ENCODE data around the gene TDRD1.

TDRD1 gene

GRCh38 chr10:114261076-114261475 lies 81.9 kb downstream of the TDRD1 start:
- H3K27ac ChIP-seq (ENCODE audit: low read depth, low read length): no peak overlapping the region
- no peaks in the 10 kb centered on the region for H3K27me3 ChIP-seq (ENCODE audit: control insufficient read depth, low read length)
- H3K4me3 ChIP-seq (ENCODE audit: low read length): no peak overlapping the region
- H4K20me1 ChIP-seq (ENCODE audit: control insufficient read depth, insufficient read depth, low read depth, low read length): no peaks in the 10 kb centered on the region
- no peaks in the 10 kb centered on the region for H3K36me3 ChIP-seq (ENCODE audit: control insufficient read depth, low read length)
- no peaks in the 10 kb centered on the region for H3K4me1 ChIP-seq (ENCODE audit: control insufficient read depth, low read length)
- no peaks in the 10 kb centered on the region for H3K79me2 ChIP-seq (ENCODE audit: control insufficient read depth, low read length)
- no peaks in the 10 kb centered on the region for H3F3A ChIP-seq (ENCODE audit: control insufficient read depth, insufficient read depth)
- TF ChIP-seq EZH2phosphoT487 (IDR thresholded peaks at IDR 0.05; ENCODE audit: borderline replicate concordance, low read length) (no peak), CTCF (IDR thresholded peaks at IDR 0.05; ENCODE audit: low read depth, low read length, poor library complexity, severe bottlenecking) (no peak)
- no peaks in the 10 kb centered on the region for H3K9me3 ChIP-seq (ENCODE audit: control insufficient read depth, insufficient read depth, low read length)
- H3K9me2 ChIP-seq (replicated peaks; ENCODE audit: control insufficient read depth, low read length): no peaks in the 10 kb centered on the region
- H3K4me2 ChIP-seq (ENCODE audit: low read length): no peak overlapping the region

- no peak for TF ChIP-seq CTCF (IDR thresholded peaks at IDR 0.05; ENCODE audit: low read depth, low read length, poor library complexity, severe bottlenecking)
- no peak for TF ChIP-seq EZH2phosphoT487 (IDR thresholded peaks at IDR 0.05; ENCODE audit: borderline replicate concordance, low read length)
- H3F3A ChIP-seq (ENCODE audit: control insufficient read depth, insufficient read depth): no peaks in the 10 kb centered on the region
Observed at GRCh38 chr10:114262496-114262895, 83.3 kb downstream of the TDRD1 start.

GRCh38 chr10:114265392-114266053 lies 86.4 kb downstream of the TDRD1 start:
- H3K9me2 ChIP-seq (replicated peaks; ENCODE audit: control insufficient read depth, low read length): no peaks in the 10 kb centered on the region
- TF ChIP-seq CTCF (IDR thresholded peaks at IDR 0.05; ENCODE audit: low read depth, low read length, poor library complexity, severe bottlenecking) (no peak), EZH2phosphoT487 (IDR thresholded peaks at IDR 0.05; ENCODE audit: borderline replicate concordance, low read length) (no peak)
- H3K27ac ChIP-seq (ENCODE audit: low read depth, low read length): no peak overlapping the region
- no peaks in the 10 kb centered on the region for H3K9me3 ChIP-seq (ENCODE audit: control insufficient read depth, insufficient read depth, low read length)
- H3K36me3 ChIP-seq (ENCODE audit: control insufficient read depth, low read length): no peaks in the 10 kb centered on the region
- no peaks in the 10 kb centered on the region for H3K79me2 ChIP-seq (ENCODE audit: control insufficient read depth, low read length)
- H4K20me1 ChIP-seq (ENCODE audit: control insufficient read depth, insufficient read depth, low read depth, low read length): no peaks in the 10 kb centered on the region
- no peak overlapping the region for H3K4me2 ChIP-seq (ENCODE audit: low read length)
- no peaks in the 10 kb centered on the region for H3K27me3 ChIP-seq (ENCODE audit: control insufficient read depth, low read length)
- no peak overlapping the region for H3K4me3 ChIP-seq (ENCODE audit: low read length)
- H3K4me1 ChIP-seq (ENCODE audit: control insufficient read depth, low read length): no peaks in the 10 kb centered on the region
- no peaks in the 10 kb centered on the region for H3F3A ChIP-seq (ENCODE audit: control insufficient read depth, insufficient read depth)

More at GRCh38 chr10:114262496-114262895, 83.3 kb downstream of the TDRD1 start:
- no peaks in the 10 kb centered on the region for H3K27me3 ChIP-seq (ENCODE audit: control insufficient read depth, low read length)
- H3K27ac ChIP-seq (ENCODE audit: low read depth, low read length): no peak overlapping the region
- H3K79me2 ChIP-seq (ENCODE audit: control insufficient read depth, low read length): no peaks in the 10 kb centered on the region
- H4K20me1 ChIP-seq (ENCODE audit: control insufficient read depth, insufficient read depth, low read depth, low read length): no peaks in the 10 kb centered on the region
- H3K4me3 ChIP-seq (ENCODE audit: low read length): no peak overlapping the region
- no peak overlapping the region for H3K4me2 ChIP-seq (ENCODE audit: low read length)
- H3K9me2 ChIP-seq (replicated peaks; ENCODE audit: control insufficient read depth, low read length): no peaks in the 10 kb centered on the region
- no peaks in the 10 kb centered on the region for H3K4me1 ChIP-seq (ENCODE audit: control insufficient read depth, low read length)
- H3K9me3 ChIP-seq (ENCODE audit: control insufficient read depth, insufficient read depth, low read length): no peaks in the 10 kb centered on the region
- no peaks in the 10 kb centered on the region for H3K36me3 ChIP-seq (ENCODE audit: control insufficient read depth, low read length)
